Measurements from ENCODE around the gene CYFIP2.

DNA sequence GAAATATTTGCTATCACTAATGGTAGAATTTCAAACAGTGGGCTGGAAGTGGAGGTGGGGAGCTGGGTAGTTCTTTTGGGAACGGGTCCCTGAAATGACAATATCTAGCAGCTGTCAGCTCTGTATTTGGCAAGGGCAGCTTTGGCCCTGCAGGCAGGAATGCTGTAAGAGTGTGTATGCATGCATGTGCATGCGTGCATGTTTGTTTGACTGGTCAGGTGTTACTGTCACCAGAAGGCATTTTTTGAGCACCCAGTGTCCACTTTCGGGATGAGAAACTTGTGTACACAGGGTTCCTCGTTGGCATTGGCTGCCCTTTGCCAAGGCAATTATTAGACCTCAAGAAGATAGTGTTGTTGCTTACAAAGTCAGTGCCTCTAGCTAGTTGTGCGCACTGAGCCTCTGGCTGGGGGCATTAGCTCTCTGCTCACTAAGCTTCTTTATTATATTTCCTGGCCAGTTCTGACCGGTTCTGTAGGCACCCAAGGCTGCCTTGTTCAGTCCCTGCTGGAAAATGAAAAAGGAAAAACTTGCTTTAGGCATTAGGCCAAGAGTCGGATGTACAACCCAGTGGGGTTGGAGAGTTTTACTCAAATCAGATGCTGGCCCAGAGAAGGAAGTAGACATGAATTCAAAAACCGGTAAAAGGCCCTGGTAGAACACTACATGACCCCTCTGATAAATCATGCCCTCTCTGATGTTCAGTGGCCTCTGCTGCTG is 2.0 kb downstream of the CYFIP2 start:
- TF ChIP-seq, protein P1, sequence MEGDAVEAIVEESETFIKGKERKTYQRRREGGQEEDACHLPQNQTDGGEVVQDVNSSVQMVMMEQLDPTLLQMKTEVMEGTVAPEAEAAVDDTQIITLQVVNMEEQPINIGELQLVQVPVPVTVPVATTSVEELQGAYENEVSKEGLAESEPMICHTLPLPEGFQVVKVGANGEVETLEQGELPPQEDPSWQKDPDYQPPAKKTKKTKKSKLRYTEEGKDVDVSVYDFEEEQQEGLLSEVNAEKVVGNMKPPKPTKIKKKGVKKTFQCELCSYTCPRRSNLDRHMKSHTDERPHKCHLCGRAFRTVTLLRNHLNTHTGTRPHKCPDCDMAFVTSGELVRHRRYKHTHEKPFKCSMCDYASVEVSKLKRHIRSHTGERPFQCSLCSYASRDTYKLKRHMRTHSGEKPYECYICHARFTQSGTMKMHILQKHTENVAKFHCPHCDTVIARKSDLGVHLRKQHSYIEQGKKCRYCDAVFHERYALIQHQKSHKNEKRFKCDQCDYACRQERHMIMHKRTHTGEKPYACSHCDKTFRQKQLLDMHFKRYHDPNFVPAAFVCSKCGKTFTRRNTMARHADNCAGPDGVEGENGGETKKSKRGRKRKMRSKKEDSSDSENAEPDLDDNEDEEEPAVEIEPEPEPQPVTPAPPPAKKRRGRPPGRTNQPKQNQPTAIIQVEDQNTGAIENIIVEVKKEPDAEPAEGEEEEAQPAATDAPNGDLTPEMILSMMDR (IDR thresholded peaks at IDR 0.05; ENCODE audit: low read length): no peak
- TF ChIP-seq EZH2phosphoT487 (IDR thresholded peaks at IDR 0.05; ENCODE audit: low read length) (no peak), EZH2 (optimal IDR thresholded peaks at IDR 0.05; ENCODE audit: low read depth, low read length) (no peak)
